ENCODE results near the gene MFAP4. TPM values are rescaled to one million over a fixed set of nuclear protein-coding genes. Genes with fewer than 3 reads are reported as not detected.

The MFAP4 gene
- total RNA-seq, 3 donors from 2014 or later = 45.5 to 186 (median 116) TPM

GRCh38 chr17:19424934-19425868 is 38.2 kb upstream of the MFAP4 start:
- Histone ChIP-seq H3K36me3 (no peaks in the 10 kb centered on the region), H3K4me1 (no peaks in the 10 kb centered on the region), H3K27me3 (no peaks in the 10 kb centered on the region), H3K4me3 (no peak overlapping the region), H3K27ac (peak overlapping the region; percentile 51 to 79), H3K9me3 (no peaks in the 10 kb centered on the region)
- no peak for DNase-seq (ENCODE audit: low spot score in 2 of 2)
- intact Hi-C loops (cut with DNase I; ENCODE audit: low total_unique reads) = loop anchor here (5.0 kb wide), 1 partner anchor 1288 kb away; no protein-coding TSS in a partner anchor
- no peak for TF ChIP-seq POLR2A (IDR thresholded peaks at IDR 0.05)
- TF ChIP-seq POLR2AphosphoS5 (IDR thresholded peaks at IDR 0.05) = peak in 1 of 3 donors; percentile 29

- Histone ChIP-seq H3K27ac (no peak overlapping the region), H3K4me3 (no peak overlapping the region), H3K9me3 (no peaks in the 10 kb centered on the region), H3K36me3 (no peaks in the 10 kb centered on the region), H3K27me3 (no peaks in the 10 kb centered on the region), H3K4me1 (no peaks in the 10 kb centered on the region)
- intact Hi-C loops (cut with DNase I; ENCODE audit: low total_unique reads) = loop anchor here (5.0 kb wide), 1 partner anchor 1285 kb away; no protein-coding TSS in a partner anchor
- TF ChIP-seq POLR2AphosphoS5 (IDR thresholded peaks at IDR 0.05) (no peak), POLR2A (IDR thresholded peaks at IDR 0.05) (no peak)
- TF ChIP-seq, protein P1, sequence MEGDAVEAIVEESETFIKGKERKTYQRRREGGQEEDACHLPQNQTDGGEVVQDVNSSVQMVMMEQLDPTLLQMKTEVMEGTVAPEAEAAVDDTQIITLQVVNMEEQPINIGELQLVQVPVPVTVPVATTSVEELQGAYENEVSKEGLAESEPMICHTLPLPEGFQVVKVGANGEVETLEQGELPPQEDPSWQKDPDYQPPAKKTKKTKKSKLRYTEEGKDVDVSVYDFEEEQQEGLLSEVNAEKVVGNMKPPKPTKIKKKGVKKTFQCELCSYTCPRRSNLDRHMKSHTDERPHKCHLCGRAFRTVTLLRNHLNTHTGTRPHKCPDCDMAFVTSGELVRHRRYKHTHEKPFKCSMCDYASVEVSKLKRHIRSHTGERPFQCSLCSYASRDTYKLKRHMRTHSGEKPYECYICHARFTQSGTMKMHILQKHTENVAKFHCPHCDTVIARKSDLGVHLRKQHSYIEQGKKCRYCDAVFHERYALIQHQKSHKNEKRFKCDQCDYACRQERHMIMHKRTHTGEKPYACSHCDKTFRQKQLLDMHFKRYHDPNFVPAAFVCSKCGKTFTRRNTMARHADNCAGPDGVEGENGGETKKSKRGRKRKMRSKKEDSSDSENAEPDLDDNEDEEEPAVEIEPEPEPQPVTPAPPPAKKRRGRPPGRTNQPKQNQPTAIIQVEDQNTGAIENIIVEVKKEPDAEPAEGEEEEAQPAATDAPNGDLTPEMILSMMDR (IDR thresholded peaks at IDR 0.05) = no peak
- DNase-seq (ENCODE audit: low spot score in 2 of 2) = no peak
Observed at GRCh38 chr17:19421926-19422325, 34.9 kb upstream of the MFAP4 start.

- intact Hi-C loops (cut with DNase I; ENCODE audit: low total_unique reads) = loop anchor here (5.0 kb wide), 1 partner anchor 1284 kb away; no protein-coding TSS in a partner anchor
- no peak for DNase-seq (ENCODE audit: low spot score in 2 of 2)
- TF ChIP-seq POLR2AphosphoS5 (IDR thresholded peaks at IDR 0.05) (no peak), POLR2A (IDR thresholded peaks at IDR 0.05) (no peak)
- TF ChIP-seq, protein P1 (IDR thresholded peaks at IDR 0.05) = no peak
- Histone ChIP-seq H3K4me3 (no peak overlapping the region), H3K36me3 (no peaks in the 10 kb centered on the region), H3K9me3 (no peaks in the 10 kb centered on the region), H3K4me1 (no peaks in the 10 kb centered on the region), H3K27ac (no peak overlapping the region), H3K27me3 (no peaks in the 10 kb centered on the region)
Observed at GRCh38 chr17:19421219-19421618, 34.2 kb upstream of the MFAP4 start.

- Histone ChIP-seq H3K27ac (peak overlapping the region; percentile 24 to 76), H3K27me3 (no peaks in the 10 kb centered on the region), H3K4me1 (no peaks in the 10 kb centered on the region), H3K36me3 (no peaks in the 10 kb centered on the region), H3K9me3 (no peaks in the 10 kb centered on the region), H3K4me3 (no peak overlapping the region)
- TF ChIP-seq POLR2A (IDR thresholded peaks at IDR 0.05) (no peak), POLR2AphosphoS5 (IDR thresholded peaks at IDR 0.05) (no peak)
- TF ChIP-seq, protein P1 (IDR thresholded peaks at IDR 0.05) = no peak
- DNase-seq (ENCODE audit: low spot score in 2 of 2) = no peak
- intact Hi-C loops (cut with DNase I; ENCODE audit: low total_unique reads) = loop anchor here (2.0 kb wide), 1 partner anchor 20 kb away; no protein-coding TSS in a partner anchor
Observed at GRCh38 chr17:19418251-19418992, 31.4 kb upstream of the MFAP4 start.

- H3K36me3 ChIP-seq = no peaks in the 10 kb centered on the region
- H3K4me3 ChIP-seq = no peak overlapping the region
- H3K27me3 ChIP-seq = no peaks in the 10 kb centered on the region
- intact Hi-C loops (cut with DNase I; ENCODE audit: low total_unique reads) = loop anchor here (2.0 kb wide), 1 partner anchor 21 kb away; no protein-coding TSS in a partner anchor
- no peak for TF ChIP-seq POLR2A (IDR thresholded peaks at IDR 0.05)
- H3K9me3 ChIP-seq = no peaks in the 10 kb centered on the region
- no peaks in the 10 kb centered on the region for H3K4me1 ChIP-seq
- DNase-seq (ENCODE audit: low spot score in 2 of 2) = no peak
- H3K27ac ChIP-seq = peak overlapping the region; percentile 20 to 76
Observed at GRCh38 chr17:19417611-19418010, 30.6 kb upstream of the MFAP4 start.
